Measurements from ENCODE around the gene SPTAN1. TPM values are rescaled to one million over a fixed set of nuclear protein-coding genes. Genes with fewer than 3 reads are reported as not detected.

SPTAN1 gene
- total RNA-seq, 1 donor from 2014 or later = 442 TPM

DNA sequence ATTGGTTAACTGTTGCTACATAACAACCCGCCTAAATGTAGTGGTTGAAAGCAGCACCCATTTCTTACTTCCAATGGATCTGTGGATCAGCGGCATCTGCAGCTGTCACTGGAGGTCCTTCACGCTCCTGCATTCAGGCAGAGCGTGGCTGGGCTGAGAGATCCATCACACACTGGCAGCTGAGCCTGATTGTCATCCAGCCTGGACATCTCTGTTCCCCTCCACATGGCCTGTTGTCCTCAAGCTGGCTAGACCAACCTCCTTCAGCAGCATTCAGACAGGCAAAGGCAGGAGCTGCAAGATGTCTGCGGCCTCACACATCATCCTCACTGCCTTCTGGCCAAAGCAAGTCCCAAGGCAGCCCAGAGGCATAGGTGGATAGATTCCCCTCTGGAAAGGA is 67.4 kb downstream of the SPTAN1 start:
- H3K4me1 Mint-ChIP-seq = no peaks in the 10 kb centered on the region
- no peaks in the 10 kb centered on the region for H3K27me3 Mint-ChIP-seq (ENCODE audit: low read depth)
- H3K4me3 Mint-ChIP-seq = no peak overlapping the region
- no peaks in the 10 kb centered on the region for H3K9me3 Mint-ChIP-seq
- TF ChIP-seq, protein P1, sequence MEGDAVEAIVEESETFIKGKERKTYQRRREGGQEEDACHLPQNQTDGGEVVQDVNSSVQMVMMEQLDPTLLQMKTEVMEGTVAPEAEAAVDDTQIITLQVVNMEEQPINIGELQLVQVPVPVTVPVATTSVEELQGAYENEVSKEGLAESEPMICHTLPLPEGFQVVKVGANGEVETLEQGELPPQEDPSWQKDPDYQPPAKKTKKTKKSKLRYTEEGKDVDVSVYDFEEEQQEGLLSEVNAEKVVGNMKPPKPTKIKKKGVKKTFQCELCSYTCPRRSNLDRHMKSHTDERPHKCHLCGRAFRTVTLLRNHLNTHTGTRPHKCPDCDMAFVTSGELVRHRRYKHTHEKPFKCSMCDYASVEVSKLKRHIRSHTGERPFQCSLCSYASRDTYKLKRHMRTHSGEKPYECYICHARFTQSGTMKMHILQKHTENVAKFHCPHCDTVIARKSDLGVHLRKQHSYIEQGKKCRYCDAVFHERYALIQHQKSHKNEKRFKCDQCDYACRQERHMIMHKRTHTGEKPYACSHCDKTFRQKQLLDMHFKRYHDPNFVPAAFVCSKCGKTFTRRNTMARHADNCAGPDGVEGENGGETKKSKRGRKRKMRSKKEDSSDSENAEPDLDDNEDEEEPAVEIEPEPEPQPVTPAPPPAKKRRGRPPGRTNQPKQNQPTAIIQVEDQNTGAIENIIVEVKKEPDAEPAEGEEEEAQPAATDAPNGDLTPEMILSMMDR (IDR thresholded peaks at IDR 0.05; ENCODE audit: unreplicated experiment) = no peak
- no peak overlapping the region for H3K27ac Mint-ChIP-seq
- H3K36me3 Mint-ChIP-seq = peaks cover 49% of the 10 kb centered on the region
- no peak for DNase-seq (ENCODE audit: low spot score in 2 of 2, unreplicated experiment in 2 of 2)

DNA sequence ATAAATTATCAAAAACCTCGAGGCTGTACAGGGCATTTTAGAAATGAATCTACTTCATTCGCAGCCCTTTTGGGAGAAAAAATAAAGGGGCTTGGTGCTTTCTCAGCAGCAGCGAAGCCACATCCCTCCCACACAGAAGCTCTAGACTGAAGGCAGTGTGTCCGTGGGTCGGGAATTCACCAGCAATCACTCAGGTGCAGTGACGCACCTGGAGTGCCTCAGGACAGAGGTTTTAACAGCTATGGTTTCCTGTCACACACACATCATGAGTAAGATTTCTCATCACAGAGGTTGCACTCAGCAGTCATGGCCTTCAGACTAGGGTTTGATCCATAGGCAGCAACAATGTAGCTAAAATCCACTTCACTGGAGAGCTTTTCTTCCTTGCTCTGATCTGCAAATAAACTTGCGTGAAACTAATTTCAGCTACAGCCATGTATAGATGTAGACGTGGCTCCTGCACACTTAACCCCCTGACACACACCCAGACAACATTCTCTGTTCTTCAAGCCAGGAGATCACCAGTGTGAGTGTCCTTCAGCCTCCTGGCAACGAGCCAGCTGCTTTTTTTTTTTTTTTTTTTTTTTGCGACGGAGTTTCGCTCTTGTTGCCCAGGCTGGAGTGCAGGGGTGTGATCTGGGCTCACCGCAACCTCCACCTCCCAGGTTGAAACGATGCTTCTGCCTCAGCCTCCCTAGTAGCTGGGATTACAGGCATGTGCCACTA is 69.5 kb downstream of the SPTAN1 start:
- H3K27ac Mint-ChIP-seq = peak overlapping the region; percentile 16
- no peak for DNase-seq (ENCODE audit: low spot score in 2 of 2, unreplicated experiment in 2 of 2)
- H3K9me3 Mint-ChIP-seq = no peaks in the 10 kb centered on the region
- H3K4me1 Mint-ChIP-seq = no peaks in the 10 kb centered on the region
- no peak overlapping the region for H3K4me3 Mint-ChIP-seq
- H3K36me3 Mint-ChIP-seq = peaks cover 58% of the 10 kb centered on the region
- H3K27me3 Mint-ChIP-seq (ENCODE audit: low read depth) = no peaks in the 10 kb centered on the region
- TF ChIP-seq, protein P1 (IDR thresholded peaks at IDR 0.05; ENCODE audit: unreplicated experiment) = no peak

DNA sequence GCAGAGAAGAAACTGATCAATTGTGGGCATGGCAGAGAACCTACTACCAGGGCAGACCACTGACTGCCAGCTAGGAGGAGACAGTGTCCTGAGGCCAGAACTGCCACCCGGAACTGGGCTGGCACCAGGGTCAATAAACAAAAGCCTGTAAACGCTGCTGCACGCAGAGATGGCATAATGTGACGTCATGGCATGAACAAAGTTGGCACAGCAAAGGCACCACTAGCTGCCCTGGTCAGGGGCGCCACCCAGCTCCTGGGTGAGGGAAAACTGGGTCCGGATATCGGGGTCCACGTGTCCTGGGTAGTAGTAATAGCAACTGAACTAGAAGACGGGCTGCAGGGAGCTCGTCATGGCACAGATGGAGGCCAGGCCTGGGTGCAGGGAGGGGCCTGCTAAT is 72.2 kb downstream of the SPTAN1 start:
- Mint-ChIP-seq H3K4me3 (no peak overlapping the region), H3K27me3 (ENCODE audit: low read depth) (no peaks in the 10 kb centered on the region), H3K27ac (peak overlapping the region; percentile 21), H3K9me3 (no peaks in the 10 kb centered on the region), H3K4me1 (no peaks in the 10 kb centered on the region), H3K36me3 (peaks cover 53% of the 10 kb centered on the region)
- DNase-seq (ENCODE audit: low spot score in 2 of 2, unreplicated experiment in 2 of 2) = no peak
- TF ChIP-seq, protein P1 (IDR thresholded peaks at IDR 0.05; ENCODE audit: unreplicated experiment) = no peak

DNA sequence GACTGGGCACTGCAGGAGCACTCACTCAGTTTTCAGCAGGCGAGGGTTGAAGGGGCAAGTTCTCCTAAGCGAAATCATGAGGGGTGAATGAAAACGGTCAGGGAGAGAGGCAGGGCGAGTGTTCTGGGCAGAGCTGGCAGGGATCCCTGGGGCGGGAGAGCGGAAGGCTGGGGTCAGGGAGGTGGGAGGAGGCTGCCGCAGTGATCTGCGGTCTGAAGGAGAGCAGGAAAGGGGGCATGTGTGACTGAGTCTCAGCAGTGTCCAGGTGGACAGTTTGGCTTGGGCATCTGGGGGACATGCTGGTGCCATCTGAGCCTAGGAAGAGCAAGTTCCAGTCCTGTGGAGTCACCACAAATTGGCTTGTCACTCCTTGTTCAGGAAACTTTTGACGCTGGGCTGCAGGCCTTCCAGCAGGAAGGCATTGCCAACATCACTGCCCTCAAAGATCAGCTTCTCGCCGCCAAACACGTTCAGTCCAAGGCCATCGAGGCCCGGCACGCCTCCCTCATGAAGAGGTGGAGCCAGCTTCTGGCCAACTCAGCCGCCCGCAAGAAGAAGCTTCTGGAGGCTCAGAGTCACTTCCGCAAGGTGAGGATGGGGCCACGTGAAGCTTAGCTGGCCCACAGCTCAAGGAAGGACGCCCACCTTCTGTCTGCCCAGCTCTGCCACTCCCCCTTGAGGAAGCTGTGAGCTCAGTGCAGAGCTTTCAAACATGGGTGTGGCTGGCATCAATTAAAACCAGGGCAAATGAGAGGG is 73.2 kb downstream of the SPTAN1 start:
- H3K9me3 Mint-ChIP-seq = no peaks in the 10 kb centered on the region
- TF ChIP-seq, protein P1 (IDR thresholded peaks at IDR 0.05; ENCODE audit: unreplicated experiment) = no peak
- no peak for DNase-seq (ENCODE audit: low spot score in 2 of 2, unreplicated experiment in 2 of 2)
- peaks cover 53% of the 10 kb centered on the region for H3K36me3 Mint-ChIP-seq
- H3K4me1 Mint-ChIP-seq = no peaks in the 10 kb centered on the region
- H3K4me3 Mint-ChIP-seq = no peak overlapping the region
- peak overlapping the region; percentile 21 for H3K27ac Mint-ChIP-seq
- H3K27me3 Mint-ChIP-seq (ENCODE audit: low read depth) = no peaks in the 10 kb centered on the region

DNA sequence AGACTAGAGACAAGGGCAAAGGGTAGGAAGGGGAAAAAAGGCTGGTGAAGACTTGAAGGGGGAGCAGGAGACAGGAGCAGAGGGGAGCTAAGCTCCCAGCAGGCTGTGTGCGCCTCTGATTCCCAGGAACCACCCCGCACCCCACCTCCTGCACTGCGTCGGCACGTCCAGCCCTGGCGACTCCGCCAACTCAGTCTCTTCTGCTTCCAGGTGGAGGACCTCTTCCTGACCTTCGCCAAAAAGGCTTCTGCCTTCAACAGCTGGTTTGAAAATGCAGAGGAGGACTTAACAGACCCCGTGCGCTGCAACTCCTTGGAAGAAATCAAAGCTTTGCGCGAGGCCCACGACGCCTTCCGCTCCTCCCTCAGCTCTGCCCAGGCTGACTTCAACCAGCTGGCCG is 73.8 kb downstream of the SPTAN1 start:
- TF ChIP-seq, protein P1 (IDR thresholded peaks at IDR 0.05; ENCODE audit: unreplicated experiment) = no peak
- no peak overlapping the region for H3K4me3 Mint-ChIP-seq
- H3K27ac Mint-ChIP-seq = no peak overlapping the region
- no peaks in the 10 kb centered on the region for H3K9me3 Mint-ChIP-seq
- H3K4me1 Mint-ChIP-seq = no peaks in the 10 kb centered on the region
- peaks cover 47% of the 10 kb centered on the region for H3K36me3 Mint-ChIP-seq
- no peak for DNase-seq (ENCODE audit: low spot score in 2 of 2, unreplicated experiment in 2 of 2)
- no peaks in the 10 kb centered on the region for H3K27me3 Mint-ChIP-seq (ENCODE audit: low read depth)
